K562 (cell line): ENCODE measurements around the gene SLC8A1. TPM values are rescaled to one million over a fixed set of nuclear protein-coding genes. Genes with fewer than 3 reads are reported as not detected.

ENCODE experiments used
- OTX1 ChIP-seq: fragments of 450-650 bp; formaldehyde crosslinking; IDR thresholded peaks from 2 replicates; pipeline ENCODE4 v1.4.0; 2022; ENCODE audit warnings: mild to moderate bottlenecking
- TCF7L2 ChIP-seq: fragments of 150-350 bp; IDR thresholded peaks from 2 replicates; pipeline ENCODE4 v1.6.1; 2016; ENCODE audit warnings: low read depth, mild to moderate bottlenecking, low read length, moderate library complexity
- polyA plus RNA-seq, 8 experiments: library from polyadenylated mRNA; depleted of rRNA in 4 of 8; stranded (reverse) in 5 of 8; unstranded in 3 of 8; fragments of >200 nt; fragmentation: Nextera tagmentation in 2 of 8; fragmentation: Illumina TruSeq in 1 of 8; extraction: Ambion mirVana in 2 of 8; extraction: Trizol in 1 of 8; gene quantifications; 2 replicates each; pipeline versions ENCODE4 v1.2.1 to v1.2.3, GENCODE V29; 2011 to 2014; ENCODE audit warnings: inconsistent platforms in 1 of 8, missing spikeins in 1 of 8
- total RNA-seq, 7 experiments: library from RNA; depleted of rRNA in 6 of 7; stranded (reverse); fragments of >200 nt in 6 of 7; fragmentation: Illumina TruSeq in 2 of 7; extraction: Trizol in 2 of 7; gene quantifications; 2 replicates each; pipeline versions ENCODE4 v1.2.1 to v1.2.3, GENCODE V29; 2011 to 2021; ENCODE audit warnings: low replicate concordance in 1 of 7
- TF ChIP-seq, protein P1 (sequence below), 2 experiments: fragments of 450-650 bp; formaldehyde crosslinking in 1 of 2; IDR thresholded peaks; 2 replicates each; pipeline versions ENCODE4 v1.4.0 to v1.6.1; 2014 to 2020; ENCODE audit warnings: mild to moderate bottlenecking in 2 of 2, borderline replicate concordance in 1 of 2, low read depth in 1 of 2
- TF ChIP-seq, protein P2 (sequence below): fragments of 200-600 bp; sonication (generic); IDR thresholded peaks from one replicate; pipeline ENCODE4 v1.6.1; 2012; ENCODE audit warnings: mild to moderate bottlenecking, low read depth, low read length, inconsistent platforms

SLC8A1 gene
- total and polyA plus RNA-seq, 9 of the 15 experiments (the other 6 are each of a cell fraction or from before 2014, with no cell fraction given) = not detected

DNA sequence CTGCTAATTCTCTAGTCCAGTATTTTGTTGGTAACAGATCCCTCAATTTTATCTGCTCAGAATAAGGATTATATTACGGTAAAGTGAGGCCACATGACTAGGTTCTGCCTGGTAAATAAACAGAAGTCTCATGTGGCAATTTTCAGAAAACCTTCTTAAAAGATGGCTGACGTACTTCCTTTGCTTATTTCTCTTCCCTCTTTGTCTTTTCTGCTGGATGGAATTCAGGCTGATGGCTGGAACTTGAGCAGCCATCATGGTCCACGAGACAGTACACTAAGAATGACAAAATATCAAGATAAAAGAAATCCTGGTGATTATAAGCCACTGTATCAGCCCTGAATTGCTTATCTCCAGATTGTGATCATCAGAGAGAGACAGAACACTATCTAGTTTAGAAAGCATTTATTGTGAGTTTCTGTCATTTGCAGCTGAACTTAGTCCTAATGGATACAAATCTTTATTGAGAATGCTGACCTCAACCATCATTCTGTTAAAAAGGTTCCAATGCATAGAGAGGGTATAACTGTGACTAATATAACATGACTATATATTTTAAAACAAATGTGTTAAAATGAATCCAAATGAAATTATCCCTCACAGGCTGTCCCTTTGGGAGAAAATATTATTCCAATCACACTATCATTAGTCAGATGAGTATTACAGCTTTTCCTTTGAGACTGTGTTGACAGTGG is 31.8 kb upstream of the SLC8A1 start (continued):
- TF ChIP-seq, protein P1, sequence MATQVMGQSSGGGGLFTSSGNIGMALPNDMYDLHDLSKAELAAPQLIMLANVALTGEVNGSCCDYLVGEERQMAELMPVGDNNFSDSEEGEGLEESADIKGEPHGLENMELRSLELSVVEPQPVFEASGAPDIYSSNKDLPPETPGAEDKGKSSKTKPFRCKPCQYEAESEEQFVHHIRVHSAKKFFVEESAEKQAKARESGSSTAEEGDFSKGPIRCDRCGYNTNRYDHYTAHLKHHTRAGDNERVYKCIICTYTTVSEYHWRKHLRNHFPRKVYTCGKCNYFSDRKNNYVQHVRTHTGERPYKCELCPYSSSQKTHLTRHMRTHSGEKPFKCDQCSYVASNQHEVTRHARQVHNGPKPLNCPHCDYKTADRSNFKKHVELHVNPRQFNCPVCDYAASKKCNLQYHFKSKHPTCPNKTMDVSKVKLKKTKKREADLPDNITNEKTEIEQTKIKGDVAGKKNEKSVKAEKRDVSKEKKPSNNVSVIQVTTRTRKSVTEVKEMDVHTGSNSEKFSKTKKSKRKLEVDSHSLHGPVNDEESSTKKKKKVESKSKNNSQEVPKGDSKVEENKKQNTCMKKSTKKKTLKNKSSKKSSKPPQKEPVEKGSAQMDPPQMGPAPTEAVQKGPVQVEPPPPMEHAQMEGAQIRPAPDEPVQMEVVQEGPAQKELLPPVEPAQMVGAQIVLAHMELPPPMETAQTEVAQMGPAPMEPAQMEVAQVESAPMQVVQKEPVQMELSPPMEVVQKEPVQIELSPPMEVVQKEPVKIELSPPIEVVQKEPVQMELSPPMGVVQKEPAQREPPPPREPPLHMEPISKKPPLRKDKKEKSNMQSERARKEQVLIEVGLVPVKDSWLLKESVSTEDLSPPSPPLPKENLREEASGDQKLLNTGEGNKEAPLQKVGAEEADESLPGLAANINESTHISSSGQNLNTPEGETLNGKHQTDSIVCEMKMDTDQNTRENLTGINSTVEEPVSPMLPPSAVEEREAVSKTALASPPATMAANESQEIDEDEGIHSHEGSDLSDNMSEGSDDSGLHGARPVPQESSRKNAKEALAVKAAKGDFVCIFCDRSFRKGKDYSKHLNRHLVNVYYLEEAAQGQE (IDR thresholded peaks at IDR 0.05; ENCODE audit: borderline replicate concordance) = no peak
- TF ChIP-seq, protein P1 (CRISPR knock-in tag; IDR thresholded peaks at IDR 0.05; ENCODE audit: low read depth) = no peak
- no peak for TF ChIP-seq OTX1 (CRISPR knock-in tag)
- no peak for TF ChIP-seq TCF7L2
- TF ChIP-seq, protein P2, sequence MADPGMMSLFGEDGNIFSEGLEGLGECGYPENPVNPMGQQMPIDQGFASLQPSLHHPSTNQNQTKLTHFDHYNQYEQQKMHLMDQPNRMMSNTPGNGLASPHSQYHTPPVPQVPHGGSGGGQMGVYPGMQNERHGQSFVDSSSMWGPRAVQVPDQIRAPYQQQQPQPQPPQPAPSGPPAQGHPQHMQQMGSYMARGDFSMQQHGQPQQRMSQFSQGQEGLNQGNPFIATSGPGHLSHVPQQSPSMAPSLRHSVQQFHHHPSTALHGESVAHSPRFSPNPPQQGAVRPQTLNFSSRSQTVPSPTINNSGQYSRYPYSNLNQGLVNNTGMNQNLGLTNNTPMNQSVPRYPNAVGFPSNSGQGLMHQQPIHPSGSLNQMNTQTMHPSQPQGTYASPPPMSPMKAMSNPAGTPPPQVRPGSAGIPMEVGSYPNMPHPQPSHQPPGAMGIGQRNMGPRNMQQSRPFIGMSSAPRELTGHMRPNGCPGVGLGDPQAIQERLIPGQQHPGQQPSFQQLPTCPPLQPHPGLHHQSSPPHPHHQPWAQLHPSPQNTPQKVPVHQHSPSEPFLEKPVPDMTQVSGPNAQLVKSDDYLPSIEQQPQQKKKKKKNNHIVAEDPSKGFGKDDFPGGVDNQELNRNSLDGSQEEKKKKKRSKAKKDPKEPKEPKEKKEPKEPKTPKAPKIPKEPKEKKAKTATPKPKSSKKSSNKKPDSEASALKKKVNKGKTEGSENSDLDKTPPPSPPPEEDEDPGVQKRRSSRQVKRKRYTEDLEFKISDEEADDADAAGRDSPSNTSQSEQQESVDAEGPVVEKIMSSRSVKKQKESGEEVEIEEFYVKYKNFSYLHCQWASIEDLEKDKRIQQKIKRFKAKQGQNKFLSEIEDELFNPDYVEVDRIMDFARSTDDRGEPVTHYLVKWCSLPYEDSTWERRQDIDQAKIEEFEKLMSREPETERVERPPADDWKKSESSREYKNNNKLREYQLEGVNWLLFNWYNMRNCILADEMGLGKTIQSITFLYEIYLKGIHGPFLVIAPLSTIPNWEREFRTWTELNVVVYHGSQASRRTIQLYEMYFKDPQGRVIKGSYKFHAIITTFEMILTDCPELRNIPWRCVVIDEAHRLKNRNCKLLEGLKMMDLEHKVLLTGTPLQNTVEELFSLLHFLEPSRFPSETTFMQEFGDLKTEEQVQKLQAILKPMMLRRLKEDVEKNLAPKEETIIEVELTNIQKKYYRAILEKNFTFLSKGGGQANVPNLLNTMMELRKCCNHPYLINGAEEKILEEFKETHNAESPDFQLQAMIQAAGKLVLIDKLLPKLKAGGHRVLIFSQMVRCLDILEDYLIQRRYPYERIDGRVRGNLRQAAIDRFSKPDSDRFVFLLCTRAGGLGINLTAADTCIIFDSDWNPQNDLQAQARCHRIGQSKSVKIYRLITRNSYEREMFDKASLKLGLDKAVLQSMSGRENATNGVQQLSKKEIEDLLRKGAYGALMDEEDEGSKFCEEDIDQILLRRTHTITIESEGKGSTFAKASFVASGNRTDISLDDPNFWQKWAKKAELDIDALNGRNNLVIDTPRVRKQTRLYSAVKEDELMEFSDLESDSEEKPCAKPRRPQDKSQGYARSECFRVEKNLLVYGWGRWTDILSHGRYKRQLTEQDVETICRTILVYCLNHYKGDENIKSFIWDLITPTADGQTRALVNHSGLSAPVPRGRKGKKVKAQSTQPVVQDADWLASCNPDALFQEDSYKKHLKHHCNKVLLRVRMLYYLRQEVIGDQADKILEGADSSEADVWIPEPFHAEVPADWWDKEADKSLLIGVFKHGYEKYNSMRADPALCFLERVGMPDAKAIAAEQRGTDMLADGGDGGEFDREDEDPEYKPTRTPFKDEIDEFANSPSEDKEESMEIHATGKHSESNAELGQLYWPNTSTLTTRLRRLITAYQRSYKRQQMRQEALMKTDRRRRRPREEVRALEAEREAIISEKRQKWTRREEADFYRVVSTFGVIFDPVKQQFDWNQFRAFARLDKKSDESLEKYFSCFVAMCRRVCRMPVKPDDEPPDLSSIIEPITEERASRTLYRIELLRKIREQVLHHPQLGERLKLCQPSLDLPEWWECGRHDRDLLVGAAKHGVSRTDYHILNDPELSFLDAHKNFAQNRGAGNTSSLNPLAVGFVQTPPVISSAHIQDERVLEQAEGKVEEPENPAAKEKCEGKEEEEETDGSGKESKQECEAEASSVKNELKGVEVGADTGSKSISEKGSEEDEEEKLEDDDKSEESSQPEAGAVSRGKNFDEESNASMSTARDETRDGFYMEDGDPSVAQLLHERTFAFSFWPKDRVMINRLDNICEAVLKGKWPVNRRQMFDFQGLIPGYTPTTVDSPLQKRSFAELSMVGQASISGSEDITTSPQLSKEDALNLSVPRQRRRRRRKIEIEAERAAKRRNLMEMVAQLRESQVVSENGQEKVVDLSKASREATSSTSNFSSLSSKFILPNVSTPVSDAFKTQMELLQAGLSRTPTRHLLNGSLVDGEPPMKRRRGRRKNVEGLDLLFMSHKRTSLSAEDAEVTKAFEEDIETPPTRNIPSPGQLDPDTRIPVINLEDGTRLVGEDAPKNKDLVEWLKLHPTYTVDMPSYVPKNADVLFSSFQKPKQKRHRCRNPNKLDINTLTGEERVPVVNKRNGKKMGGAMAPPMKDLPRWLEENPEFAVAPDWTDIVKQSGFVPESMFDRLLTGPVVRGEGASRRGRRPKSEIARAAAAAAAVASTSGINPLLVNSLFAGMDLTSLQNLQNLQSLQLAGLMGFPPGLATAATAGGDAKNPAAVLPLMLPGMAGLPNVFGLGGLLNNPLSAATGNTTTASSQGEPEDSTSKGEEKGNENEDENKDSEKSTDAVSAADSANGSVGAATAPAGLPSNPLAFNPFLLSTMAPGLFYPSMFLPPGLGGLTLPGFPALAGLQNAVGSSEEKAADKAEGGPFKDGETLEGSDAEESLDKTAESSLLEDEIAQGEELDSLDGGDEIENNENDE = no peak
